Right atrium auricular region (tissue), 2 donors: Measurements from ENCODE around the gene PIWIL4. TPM values are rescaled to one million over a fixed set of nuclear protein-coding genes. Genes with fewer than 3 reads are reported as not detected.

Source experiments
- DNase-seq: peaks from one replicate; pipeline ENCODE4 v3.0.0-alpha.2; 2019; ENCODE audit warnings: low spot score
- H3K27ac ChIP-seq, 2 donors: fragments of 200-600 bp; sonication (generic); 1 replicate in 1 of 2; 2 replicates in 1 of 2; pipeline ENCODE4 v1.5.1; 2016 to 2019
- H3K27me3 ChIP-seq, 2 donors: fragments of 200-600 bp; sonication (generic); one replicate each; pipeline versions ENCODE4 v1.5.1 to v1.6.0; 2017 to 2019
- H3K36me3 ChIP-seq: fragments of 200-600 bp; sonication (generic); one replicate; pipeline ENCODE4 v1.5.1; 2016
- H3K4me1 ChIP-seq, 2 donors: fragments of 200-600 bp; sonication (generic); one replicate each; pipeline versions ENCODE4 v1.5.1 to v1.6.0; 2017 to 2019
- H3K4me3 ChIP-seq, 2 donors: fragments of 200-600 bp; sonication (generic); 1 replicate in 1 of 2; 2 replicates in 1 of 2; pipeline ENCODE4 v1.5.1; 2017 to 2019; ENCODE audit warnings: mild to moderate bottlenecking in 1 of 2, moderate library complexity in 1 of 2
- H3K9me3 ChIP-seq, 2 donors: fragments of 200-600 bp; sonication (generic); one replicate each; pipeline ENCODE4 v1.5.1; 2019
- CTCF ChIP-seq, 2 donors: fragments of 200-600 bp; sonication (generic); IDR thresholded peaks; one replicate each; pipeline ENCODE4 v1.5.1; 2019; ENCODE audit warnings: antibody characterized with exemption in 2 of 2
- total RNA-seq, 2 donors: library from RNA; depleted of rRNA; stranded (reverse); fragments of >200 nt; gene quantifications; one replicate each; pipeline ENCODE4 v1.1.0, GENCODE V29; 2016

The PIWIL4 gene
- 1 to 10 TPM; 1.8 to 3.2 TPM for total RNA-seq

GRCh38 chr11:94567181-94567670 is at the start of gene PIWIL4:
PIWIL4 (plus strand) TSS chr11:94567368; CDS start chr11:94567519, 151 bp downstream.
- peaks cover 0 to 8% of the 10 kb centered on the region in 2 donors for H3K4me1 ChIP-seq
- no peaks in the 10 kb centered on the region for H3K27me3 ChIP-seq
- H3K36me3 ChIP-seq = no peaks in the 10 kb centered on the region
- TF ChIP-seq CTCF (IDR thresholded peaks at IDR 0.05) = no peak
- DNase-seq = no peak
- H3K9me3 ChIP-seq = no peaks in the 10 kb centered on the region
- H3K27ac ChIP-seq = no peak within 1 kb of the TSS
- H3K4me3 ChIP-seq = no peak within 1 kb of the TSS

GRCh38 chr11:94518300-94518699 is 48.9 kb upstream of the PIWIL4 start:
- no peaks in the 10 kb centered on the region for H3K27me3 ChIP-seq
- H3K4me1 ChIP-seq = peaks cover 0 to 4% of the 10 kb centered on the region in 2 donors
- TF ChIP-seq CTCF (IDR thresholded peaks at IDR 0.05) = no peak
- H3K9me3 ChIP-seq = no peaks in the 10 kb centered on the region
- H3K36me3 ChIP-seq = no peaks in the 10 kb centered on the region
- H3K27ac ChIP-seq = no peak overlapping the region
- H3K4me3 ChIP-seq = no peak overlapping the region
- no peak for DNase-seq

GRCh38 chr11:94519478-94520084 is 47.6 kb upstream of the PIWIL4 start:
- TF ChIP-seq CTCF (IDR thresholded peaks at IDR 0.05) = peak; percentile 67 to 79
- Histone ChIP-seq H3K36me3 (no peaks in the 10 kb centered on the region), H3K27ac (no peak overlapping the region), H3K27me3 (no peaks in the 10 kb centered on the region), H3K9me3 (no peaks in the 10 kb centered on the region), H3K4me3 (no peak overlapping the region), H3K4me1 (peaks cover 0 to 4% of the 10 kb centered on the region in 2 donors)
- DNase-seq = no peak

- H3K36me3 ChIP-seq = no peaks in the 10 kb centered on the region
- H3K27me3 ChIP-seq = no peaks in the 10 kb centered on the region
- no peak for DNase-seq
- peak in 1 of 2 donors; percentile 40 for TF ChIP-seq CTCF (IDR thresholded peaks at IDR 0.05)
- H3K27ac ChIP-seq = no peak overlapping the region
- H3K9me3 ChIP-seq = no peaks in the 10 kb centered on the region
- H3K4me3 ChIP-seq = no peak overlapping the region
- H3K4me1 ChIP-seq = peaks cover 0 to 4% of the 10 kb centered on the region in 2 donors
These were observed 45.5 kb upstream of the PIWIL4 start for GRCh38 chr11:94521684-94522083.

GRCh38 chr11:94524341-94524740 is 42.8 kb upstream of the PIWIL4 start:
- no peak for TF ChIP-seq CTCF (IDR thresholded peaks at IDR 0.05)

More at GRCh38 chr11:94524341-94524740, 42.8 kb upstream of the PIWIL4 start:
- no peak for DNase-seq
- H3K9me3 ChIP-seq = no peaks in the 10 kb centered on the region
- H3K27ac ChIP-seq = no peak overlapping the region
- peaks cover 0 to 4% of the 10 kb centered on the region in 2 donors for H3K4me1 ChIP-seq
- H3K36me3 ChIP-seq = no peaks in the 10 kb centered on the region
- H3K27me3 ChIP-seq = no peaks in the 10 kb centered on the region
- H3K4me3 ChIP-seq = no peak overlapping the region
